Activated T-cell treated with anti-CD3 and anti-CD28 coated beads for 4 hours (primary cell): ENCODE data around the gene RSPH6A.
"Not testable (repeated sequence)": the region's sequence is repeated elsewhere in the genome, so short reads cannot be mapped to it uniquely, and the experiment has no call there.

Experiments used
- DNase-seq: peaks from one replicate; pipeline ENCODE4 v3.0.0-alpha.2; 2020

The RSPH6A gene

DNA sequence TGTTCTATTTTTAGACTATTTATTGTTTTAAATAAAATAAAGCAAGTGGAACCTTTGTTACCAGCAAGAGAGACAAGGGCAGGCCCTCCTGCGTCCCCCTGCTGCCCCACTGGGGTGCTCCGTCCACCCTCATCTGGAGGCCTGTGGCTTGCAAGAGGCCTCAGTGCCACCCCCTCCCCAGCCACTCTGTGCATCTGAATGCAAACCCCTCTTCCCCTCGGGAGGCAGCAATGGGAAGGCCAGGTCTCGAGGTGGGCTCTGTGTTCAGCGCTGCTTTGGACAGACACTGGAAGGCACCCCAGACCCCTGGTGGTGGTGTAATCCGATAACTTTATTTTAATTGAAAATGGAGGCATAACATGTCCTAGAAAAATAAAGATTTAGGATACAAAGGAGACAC lies 50.6 kb downstream of the RSPH6A start:
- DNase-seq: no peak

GRCh38 chr19:45763691-45764294 lies 51.3 kb downstream of the RSPH6A start:
- no peak for DNase-seq

DNA sequence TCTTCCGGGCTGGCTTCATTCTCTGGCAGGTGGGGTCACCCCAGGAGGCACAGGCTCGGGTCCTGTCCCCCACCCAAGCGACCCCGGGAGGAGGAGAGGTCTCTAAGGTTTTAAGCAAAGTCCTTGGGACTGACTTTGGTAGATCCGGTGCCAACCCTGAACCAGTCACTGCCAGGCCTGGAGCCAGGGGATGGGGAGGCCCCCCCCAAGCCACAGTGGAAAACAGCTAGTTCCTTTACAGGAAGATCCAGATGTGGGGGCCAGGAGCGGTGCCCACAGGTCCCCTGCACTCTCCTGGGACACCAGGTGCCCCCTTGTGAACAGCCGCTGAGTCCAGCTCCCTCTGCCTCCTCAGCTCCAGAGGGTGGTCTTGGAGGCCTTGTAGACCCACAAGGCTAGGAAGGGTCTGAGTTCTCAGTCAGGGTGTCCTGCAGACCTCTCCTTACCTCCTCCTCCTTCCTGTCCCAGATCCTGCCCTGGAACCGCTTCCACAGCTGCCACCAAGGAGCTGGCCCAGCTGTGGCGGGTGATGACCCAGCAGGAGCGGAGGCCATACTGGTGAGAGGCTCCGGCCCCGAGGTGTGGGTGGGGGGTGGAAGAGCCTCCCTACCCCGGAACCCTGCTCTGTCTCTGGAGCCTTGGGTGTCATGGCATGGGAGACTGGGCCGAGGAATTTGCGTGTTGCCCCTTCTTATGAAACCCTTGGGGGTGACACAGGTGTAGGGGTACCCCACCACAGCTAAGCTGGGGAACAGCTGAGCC lies 52.1 kb downstream of the RSPH6A start:
- DNase-seq: no peak

GRCh38 chr19:45761714-45762113 lies 53.4 kb downstream of the RSPH6A start:
- no peak for DNase-seq

- no peak for DNase-seq
These were observed 56.2 kb downstream of the RSPH6A start for GRCh38 chr19:45758921-45759320.

GRCh38 chr19:45757695-45758094 lies 57.4 kb downstream of the RSPH6A start:
- DNase-seq: no peak

DNA sequence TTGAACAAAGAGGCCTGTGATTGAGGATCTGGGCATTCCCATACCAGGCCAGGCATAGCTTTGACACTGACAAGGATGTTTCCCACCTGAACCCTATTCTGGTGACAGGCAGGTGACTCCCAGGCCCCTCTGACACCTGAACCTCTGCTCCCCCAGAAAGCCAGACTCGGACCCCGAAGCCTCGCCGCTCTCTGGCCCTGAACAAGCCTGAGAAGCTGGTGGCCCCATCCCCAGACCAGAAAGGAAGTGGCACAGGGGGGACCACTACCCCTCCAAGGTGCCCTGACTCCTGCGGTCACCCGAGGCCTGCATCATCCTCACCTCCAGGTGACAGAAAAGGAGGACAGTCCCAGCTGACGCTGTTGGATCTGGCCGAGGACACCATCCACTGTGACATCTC lies 60.8 kb downstream of the RSPH6A start:
- DNase-seq: no peak

DNA sequence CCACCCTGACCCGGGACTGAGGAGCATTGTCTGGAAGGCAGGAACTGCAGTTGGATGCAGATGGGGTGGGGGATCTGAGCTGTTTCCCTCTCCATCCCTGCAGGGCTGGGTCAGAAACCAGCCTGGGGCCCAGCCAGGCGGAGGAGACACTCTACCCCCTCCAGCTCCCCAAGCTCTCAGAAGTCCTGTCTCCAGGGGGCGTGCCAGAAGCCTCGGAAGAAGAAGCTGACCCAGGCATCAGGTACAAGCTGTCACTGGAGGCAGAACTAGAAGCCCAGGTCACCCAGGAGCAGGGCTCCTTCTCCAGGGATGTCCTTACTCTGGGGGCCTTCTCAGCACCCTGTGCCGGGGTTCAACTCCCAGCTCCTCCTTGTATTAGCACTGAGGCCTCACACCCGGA lies 61.6 kb downstream of the RSPH6A start:
- DNase-seq: no peak

GRCh38 chr19:45752639-45753038 lies 62.5 kb downstream of the RSPH6A start:
- DNase-seq: no peak

DNA sequence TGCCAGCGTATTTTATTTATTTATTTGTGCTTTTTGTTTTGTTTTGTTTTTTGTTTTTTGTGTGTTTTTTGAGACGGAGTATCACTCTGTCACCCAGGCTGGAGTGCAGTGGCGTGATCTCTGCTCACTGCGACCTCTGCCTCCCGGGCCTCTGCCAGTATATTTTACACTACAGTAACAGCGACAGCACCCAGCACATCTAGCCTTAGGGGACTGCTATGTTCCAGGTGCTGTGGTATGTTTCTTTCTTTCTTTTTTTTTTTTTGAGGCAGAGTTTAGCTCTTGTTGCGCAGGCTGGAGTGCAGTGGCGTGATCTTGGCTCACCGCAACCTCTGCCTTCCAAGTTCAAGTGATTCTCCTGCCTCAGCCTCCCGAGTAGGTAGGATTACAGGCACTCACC lies 63.6 kb downstream of the RSPH6A start:
- not testable (repeated sequence) for DNase-seq

DNA sequence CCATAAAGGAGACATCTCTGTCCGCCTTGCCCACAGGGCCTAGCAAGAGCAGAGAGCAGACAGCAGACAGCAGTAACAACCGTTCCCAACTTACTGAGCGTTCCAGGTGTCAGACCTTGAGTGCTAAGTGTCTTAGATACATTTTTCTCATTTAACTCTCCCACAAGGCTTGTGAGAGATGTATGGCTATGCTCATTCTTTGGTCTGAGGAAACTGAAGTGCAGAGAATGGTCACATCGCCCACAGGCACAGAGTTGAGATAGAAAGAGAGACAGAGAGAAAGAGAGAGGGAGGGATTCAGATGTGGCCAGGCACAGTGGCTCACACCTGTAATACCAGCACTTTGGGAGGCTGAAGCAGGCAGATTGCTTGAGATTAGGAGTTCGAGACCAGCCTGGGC lies 67.6 kb downstream of the RSPH6A start:
- no peak for DNase-seq

DNA sequence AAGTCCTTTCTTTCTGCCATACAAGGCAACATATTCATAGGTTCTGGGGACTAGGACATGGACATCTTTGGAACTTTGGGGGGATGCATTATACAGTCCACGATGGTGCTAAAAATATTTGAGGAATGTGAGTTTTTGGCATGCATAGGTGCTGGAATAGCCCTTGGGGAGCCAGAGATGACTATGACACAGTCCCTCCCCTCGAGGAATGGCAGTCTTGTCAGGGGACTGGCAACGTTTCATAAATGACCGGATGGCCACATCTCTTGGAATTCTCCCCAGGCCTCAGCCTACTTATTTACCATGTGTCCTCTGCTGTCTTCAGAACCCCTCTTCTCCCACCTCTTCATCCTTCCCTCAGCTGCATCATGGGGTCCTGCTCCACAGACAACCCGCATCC lies 68.2 kb downstream of the RSPH6A start:
- no peak for DNase-seq
